HG02798 (cell line): ENCODE results near the gene SLC1A1.

Source experiments
- ATAC-seq: cut with Tn5 transposase; IDR thresholded peaks from one replicate; pipeline ENCODE4 v1.9.1; 2021; ENCODE audit warnings: mild to moderate bottlenecking; ENCODE audit not compliant: unreplicated experiment, poor library complexity

Gene SLC1A1

GRCh38 chr9:4489919-4490704, at the start of gene SLC1A1:
Gene SLC1A1 (plus strand): TSS chr9:4490468. CDS start chr9:4490680, 212 bp downstream.
- peak; percentile 84 for ATAC-seq

DNA sequence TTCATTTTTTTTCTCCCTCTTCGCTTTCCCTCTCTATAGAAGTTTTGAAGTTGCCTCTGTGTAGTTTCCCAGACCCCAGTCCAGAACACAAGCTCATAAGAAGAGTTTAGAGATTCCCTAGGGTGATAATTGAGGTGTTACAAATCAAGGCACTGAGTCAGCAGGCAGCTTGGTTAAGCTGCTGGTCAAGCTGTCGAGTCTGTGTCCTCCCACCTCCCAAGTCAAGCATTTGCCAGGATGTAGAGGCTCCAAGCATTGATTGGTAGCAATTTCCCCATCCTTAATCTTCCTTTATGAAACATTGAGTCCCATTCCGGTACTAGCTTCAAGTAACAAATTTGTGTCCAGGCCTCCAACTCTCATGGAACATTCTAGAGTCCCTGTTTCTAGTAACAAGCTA, 47.5 kb upstream of the SLC1A1 start:
- no peak for ATAC-seq

DNA sequence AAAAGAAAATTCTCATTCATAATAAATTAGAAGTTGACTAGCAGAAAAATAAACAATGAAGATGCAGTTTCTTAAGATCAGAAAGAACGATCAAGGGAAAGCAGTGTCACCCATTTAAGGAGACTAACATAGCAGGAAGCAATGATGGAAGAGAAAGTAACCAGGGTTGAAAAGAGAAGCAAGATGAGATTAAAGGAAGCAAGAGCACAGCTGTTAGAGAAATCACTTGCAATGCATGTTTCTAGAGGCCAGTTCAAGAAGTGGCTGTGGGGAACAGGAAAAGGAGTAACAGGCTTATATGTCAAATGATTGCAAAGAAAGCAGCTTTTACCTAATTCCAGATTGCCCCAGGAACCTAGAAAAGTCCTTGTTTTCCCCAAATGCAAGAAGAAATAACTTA, 46.8 kb upstream of the SLC1A1 start:
- peak; percentile 37 for ATAC-seq

DNA sequence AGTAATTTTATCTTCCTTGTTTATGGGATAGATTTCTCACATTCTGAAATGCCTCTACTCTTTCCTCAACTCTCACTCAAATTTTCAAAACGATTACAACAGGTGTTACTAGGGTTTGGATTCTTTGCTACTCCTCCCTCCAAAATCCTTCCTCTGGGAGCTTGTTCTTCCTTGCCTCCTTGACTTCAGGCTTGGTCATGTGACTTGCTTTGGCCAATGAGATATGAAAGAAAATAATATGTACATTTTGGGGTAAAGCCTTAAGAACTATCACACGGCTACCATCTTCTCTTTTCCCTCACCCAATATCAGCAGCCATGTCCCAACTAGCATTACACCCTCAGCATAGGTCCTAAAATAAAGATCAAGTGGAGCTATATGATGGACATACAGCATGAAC, 28.8 kb upstream of the SLC1A1 start:
- ATAC-seq: no peak

- ATAC-seq: no peak
Measured at GRCh38 chr9:4463824-4464223, 26.4 kb upstream of the SLC1A1 start.

DNA sequence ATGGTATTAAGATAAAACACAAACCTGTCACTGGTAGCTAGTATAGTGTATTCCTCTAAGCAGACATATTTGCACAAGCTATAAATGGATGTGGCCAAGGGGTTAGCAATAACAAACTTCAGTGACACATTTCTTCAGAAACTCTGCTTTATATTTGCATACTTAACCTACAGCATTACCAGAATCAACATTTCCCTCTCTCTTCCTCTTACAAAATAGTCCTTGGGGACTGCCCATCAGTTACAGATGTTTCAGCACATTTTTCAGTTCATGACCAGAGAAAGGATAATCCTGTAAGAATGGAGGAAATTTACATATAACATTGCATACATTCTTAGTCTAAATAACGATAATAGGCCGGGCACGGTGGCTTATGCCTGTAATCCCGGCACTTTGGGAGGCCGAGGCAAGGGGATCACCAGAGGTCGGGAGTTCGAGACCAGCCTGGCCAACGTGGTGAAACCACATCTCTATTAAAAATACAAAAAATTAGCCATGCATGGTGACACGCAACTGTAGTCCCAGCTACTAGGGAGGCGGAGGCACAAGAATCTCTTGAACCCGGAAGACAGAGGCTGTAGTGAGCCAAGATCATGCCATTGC, 25.3 kb upstream of the SLC1A1 start:
- ATAC-seq: peak; percentile 94

GRCh38 chr9:4465910-4466309, 24.4 kb upstream of the SLC1A1 start:
- no peak for ATAC-seq

DNA sequence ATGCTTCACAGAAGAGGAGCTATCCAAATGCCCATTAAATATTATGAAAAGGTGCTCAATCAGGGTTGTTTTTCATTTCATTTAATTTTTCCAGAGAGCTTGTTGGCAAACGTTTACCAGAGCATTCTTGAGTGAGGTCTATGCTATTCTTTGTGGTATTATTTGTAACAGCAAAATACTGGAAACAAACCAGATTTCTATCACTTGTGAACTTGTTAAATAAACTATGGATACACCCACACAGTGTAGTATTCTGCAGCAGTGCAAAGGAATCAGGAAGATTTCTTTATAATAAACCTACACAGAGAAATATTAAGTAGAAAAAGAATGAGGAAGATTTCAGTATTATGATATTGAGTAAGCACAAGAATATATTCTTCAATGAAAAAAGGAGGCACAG, 15.0 kb upstream of the SLC1A1 start:
- no peak for ATAC-seq

DNA sequence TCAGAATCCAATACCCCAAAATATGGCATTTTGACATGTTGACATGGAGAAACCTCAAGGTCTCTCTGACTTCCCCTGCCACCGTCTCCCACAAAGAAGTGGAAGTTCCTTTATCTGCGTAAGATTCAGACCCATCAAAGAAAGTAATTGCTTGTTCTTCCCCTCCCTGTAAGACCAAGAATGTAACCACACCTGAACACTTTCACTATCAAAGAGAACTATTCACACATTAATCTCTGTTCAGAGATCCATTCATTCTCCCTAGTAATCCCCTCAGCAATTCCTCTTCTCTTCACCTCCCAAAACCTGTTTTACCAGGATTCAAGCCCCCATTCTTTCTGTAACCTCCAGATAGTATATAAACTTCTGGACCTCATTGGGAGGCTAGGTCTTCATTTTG, 4.1 kb upstream of the SLC1A1 start:
- no peak for ATAC-seq

- no peak for ATAC-seq
Measured at GRCh38 chr9:4489562-4489918, 728 bp upstream of the SLC1A1 start.

DNA sequence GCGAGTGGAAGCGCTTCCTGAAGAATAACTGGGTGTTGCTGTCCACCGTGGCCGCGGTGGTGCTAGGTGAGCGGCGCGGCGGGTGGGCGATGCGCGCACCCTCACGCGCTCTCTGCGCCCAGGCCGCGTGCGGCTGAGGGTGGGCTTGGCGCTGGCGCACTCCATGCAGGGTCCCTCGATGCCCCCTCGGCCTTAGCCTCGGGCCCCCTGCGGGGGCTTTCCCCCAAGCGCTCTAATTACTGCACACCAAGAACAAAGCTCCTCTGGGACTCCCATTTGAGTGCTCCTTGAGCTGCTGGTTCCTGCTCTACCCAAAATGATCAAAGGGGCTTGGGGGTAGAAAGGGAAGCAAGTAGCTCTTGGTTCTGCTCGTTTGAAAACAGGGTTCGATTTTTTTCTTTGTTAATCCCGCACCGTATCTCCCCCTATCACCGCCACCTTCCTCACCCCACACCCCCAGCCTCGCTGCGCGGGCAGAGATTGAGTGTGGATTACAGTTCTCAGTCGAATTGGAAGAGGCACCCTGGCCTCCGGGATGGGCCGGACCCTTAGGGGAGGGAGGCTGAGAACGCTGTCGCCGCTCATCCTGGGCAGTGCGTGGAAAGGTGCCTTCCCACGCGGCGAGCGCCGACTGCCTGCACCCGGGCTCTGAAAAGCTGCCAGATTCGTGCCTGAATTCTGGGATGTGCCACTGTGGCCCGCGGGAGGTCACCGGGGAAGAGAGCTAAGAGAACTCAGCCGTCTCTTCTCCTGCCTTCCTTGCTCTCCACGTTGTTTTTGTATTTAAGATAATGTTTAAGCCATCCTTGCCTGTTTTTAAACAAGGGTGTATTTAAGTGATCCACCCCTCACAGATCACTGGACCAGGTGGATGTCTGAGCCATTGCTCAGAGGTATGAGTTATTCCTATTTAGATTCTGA, 697 bp downstream of the SLC1A1 start:
- ATAC-seq: peak; percentile 15

GRCh38 chr9:4491626-4491975, 1.3 kb downstream of the SLC1A1 start:
- no peak for ATAC-seq

DNA sequence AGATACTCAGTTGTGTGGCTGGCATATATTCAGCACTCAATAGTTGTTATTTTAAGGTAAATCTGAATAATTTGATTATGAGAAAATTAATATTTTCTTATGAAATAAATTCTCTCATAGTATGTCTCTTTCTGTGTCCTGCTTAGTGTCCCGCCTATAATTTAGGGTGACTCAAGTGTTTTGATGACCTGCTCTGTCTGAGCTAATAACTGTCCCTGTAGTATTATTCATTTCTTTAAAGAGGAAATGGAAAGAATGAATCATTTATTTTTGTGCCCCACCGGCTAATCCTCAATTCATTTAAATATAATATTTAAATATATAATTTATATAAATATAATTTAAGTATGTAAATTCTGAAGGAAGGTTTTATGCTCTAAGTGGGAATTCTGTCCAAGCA, 4.1 kb downstream of the SLC1A1 start:
- ATAC-seq: no peak

DNA sequence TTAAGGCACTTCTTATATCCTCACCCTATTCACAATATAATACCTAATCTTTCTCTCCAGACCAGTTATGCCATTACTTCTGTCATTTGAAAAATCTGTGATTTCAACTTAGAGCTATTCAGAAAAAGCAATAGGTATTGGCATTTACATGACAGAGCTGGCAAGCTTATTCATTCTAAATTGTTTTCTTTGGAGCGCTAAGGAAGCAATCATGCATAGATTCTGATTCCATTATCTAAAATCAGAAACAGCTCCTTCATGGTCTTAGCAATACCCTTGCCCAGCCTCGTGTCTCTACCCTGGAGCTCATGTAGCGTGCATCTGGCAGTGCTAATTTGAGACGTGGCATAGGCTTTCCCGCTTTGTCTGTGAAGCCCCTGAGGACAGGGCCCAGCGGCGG, 4.5 kb downstream of the SLC1A1 start:
- no peak for ATAC-seq

GRCh38 chr9:4495537-4495936, 5.3 kb downstream of the SLC1A1 start:
- no peak for ATAC-seq

DNA sequence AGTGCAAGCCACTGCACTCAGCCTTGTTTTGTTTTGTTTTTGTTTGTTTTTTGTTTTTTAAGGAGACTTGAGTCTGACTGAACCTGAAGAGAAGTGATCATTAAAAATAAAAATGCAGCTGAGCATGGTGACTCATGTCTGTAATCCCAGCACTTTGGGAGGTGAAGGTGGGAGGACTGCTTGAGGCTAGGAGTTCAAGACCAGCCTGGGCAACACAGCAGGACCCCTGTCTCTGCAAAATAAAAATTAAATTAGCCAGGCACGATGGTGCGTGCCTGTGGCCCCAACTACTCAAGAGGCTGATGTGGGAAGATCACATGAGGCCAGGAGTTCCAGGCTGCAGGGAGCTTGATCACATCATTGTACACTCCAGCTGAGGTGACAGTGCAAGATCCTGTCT, 6.2 kb downstream of the SLC1A1 start:
- no peak for ATAC-seq

- ATAC-seq: no peak
Measured at GRCh38 chr9:4497395-4497794, 7.1 kb downstream of the SLC1A1 start.

DNA sequence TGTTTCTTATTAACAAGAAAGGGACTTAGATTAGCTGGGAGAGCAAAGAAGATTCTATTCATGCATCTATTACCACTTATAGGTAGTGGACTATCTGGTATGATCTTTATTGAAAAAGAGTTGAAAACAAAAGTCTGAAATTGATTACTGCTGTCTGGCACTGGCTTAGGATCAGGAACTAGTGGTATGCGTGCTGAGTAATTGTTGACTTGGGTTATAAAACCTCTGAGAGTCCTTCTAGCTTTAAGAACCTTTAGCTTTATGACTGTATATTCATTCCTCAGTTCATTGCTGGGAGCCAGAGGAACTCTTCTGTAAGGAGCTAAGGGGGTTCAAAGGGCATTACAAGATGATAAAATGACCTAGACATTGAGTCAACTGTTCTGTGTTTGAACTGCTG, 7.6 kb downstream of the SLC1A1 start:
- no peak for ATAC-seq

GRCh38 chr9:4499917-4500316, 9.6 kb downstream of the SLC1A1 start:
- no peak for ATAC-seq

GRCh38 chr9:4501147-4501507, 10.9 kb downstream of the SLC1A1 start:
- no peak for ATAC-seq

DNA sequence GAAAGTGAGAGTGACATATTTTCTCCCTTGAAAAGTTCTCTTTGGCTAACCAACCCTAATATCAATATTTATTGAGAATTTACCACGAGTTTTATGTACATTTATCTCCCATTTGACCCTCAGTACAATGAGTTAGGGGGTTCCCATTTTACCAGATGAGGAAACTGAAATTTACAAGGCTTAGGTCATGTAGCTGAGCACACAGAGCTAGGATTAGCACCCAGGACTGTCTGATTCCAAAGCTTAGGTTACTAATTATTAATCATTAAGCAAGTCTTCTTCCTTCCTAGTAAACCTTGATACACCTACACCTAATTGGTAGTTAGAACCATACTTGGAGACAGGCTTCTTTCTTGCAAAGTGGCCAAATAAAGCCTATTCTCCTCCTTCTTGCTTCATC, 12.2 kb downstream of the SLC1A1 start:
- no peak for ATAC-seq
